Stimulated activated CD8-positive, alpha-beta memory T cell treated with anti-CD3 and anti-CD28 coated beads, Interleukin-12 subunit alpha, Interleukin-12 subunit beta, amount 100 ng/mL, for 4 hours (primary cell): ENCODE data around the gene ULK4.
"Not testable (repeated sequence)": the region's sequence is repeated elsewhere in the genome, so short reads cannot be mapped to it uniquely, and the experiment has no call there.

Experiments used
- DNase-seq: peaks from one replicate; pipeline ENCODE4 v3.0.0-alpha.2; 2020; ENCODE audit warnings: low read depth

The ULK4 gene

GRCh38 chr3:41574900-41575299, 387.0 kb downstream of the ULK4 start:
- DNase-seq, result no peak

GRCh38 chr3:41573591-41573990, 388.3 kb downstream of the ULK4 start:
- DNase-seq, result no peak

GRCh38 chr3:41572092-41572491, 389.8 kb downstream of the ULK4 start:
- no peak for DNase-seq

GRCh38 chr3:41569632-41570305, 392.1 kb downstream of the ULK4 start:
- no peak for DNase-seq

- DNase-seq, result no peak
These were observed 395.9 kb downstream of the ULK4 start for GRCh38 chr3:41565948-41566514.

GRCh38 chr3:41565003-41565402, 396.9 kb downstream of the ULK4 start:
- DNase-seq, result no peak

GRCh38 chr3:41556245-41556644, 405.7 kb downstream of the ULK4 start:
- DNase-seq, result not testable (repeated sequence)

GRCh38 chr3:41532976-41533375, 428.9 kb downstream of the ULK4 start:
- no peak for DNase-seq

GRCh38 chr3:41526995-41527573, 434.8 kb downstream of the ULK4 start:
- DNase-seq, result no peak

GRCh38 chr3:41525303-41526064, 436.4 kb downstream of the ULK4 start:
- DNase-seq, result no peak

- DNase-seq, result no peak
These were observed 438.0 kb downstream of the ULK4 start for GRCh38 chr3:41523897-41524296.

- no peak for DNase-seq
These were observed 439.3 kb downstream of the ULK4 start for GRCh38 chr3:41522612-41523011.

- no peak for DNase-seq
These were observed 440.8 kb downstream of the ULK4 start for GRCh38 chr3:41521010-41521655.

GRCh38 chr3:41519746-41520145, 442.2 kb downstream of the ULK4 start:
- DNase-seq, result no peak

- no peak for DNase-seq
These were observed 443.3 kb downstream of the ULK4 start for GRCh38 chr3:41518626-41519025.

- no peak for DNase-seq
These were observed 453.7 kb downstream of the ULK4 start for GRCh38 chr3:41508063-41508696.

- no peak for DNase-seq
These were observed 454.4 kb downstream of the ULK4 start for GRCh38 chr3:41507336-41508062.

- no peak for DNase-seq
These were observed 457.8 kb downstream of the ULK4 start for GRCh38 chr3:41503998-41504623.

- no peak for DNase-seq
These were observed 459.4 kb downstream of the ULK4 start for GRCh38 chr3:41502481-41502880.

- no peak for DNase-seq
These were observed 459.9 kb downstream of the ULK4 start for GRCh38 chr3:41502023-41502422.

- DNase-seq, result no peak
These were observed 463.1 kb downstream of the ULK4 start for GRCh38 chr3:41498847-41499246.
